ENCODE results near the gene PRDM5. TPM values are rescaled to one million over a fixed set of nuclear protein-coding genes. Genes with fewer than 3 reads are reported as not detected.

The PRDM5 gene
- polyA plus RNA-seq, 4 donors: 0.22 to 17.3 (median 1.5) TPM

DNA sequence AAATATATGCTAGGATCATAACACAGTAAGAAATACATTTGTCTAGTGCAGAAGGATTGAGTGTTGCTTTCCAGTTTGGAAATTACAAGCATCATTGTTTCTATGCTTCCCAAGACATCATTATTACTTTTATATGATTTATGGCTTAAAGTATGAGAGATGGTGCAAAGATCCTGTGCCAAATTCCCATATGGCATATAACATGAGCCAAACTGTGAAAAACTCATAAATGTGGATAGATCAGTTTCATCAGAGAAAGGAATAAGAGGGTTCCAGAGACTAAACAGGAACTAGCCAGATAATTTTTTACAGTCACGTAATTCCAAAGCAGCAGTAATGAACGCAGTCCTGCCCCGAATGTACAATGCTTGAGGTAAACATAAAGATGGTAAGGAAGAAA is 126.3 kb downstream of the PRDM5 start:
- Histone ChIP-seq H3K36me3 (ENCODE audit: control insufficient read depth in 3 of 3, insufficient read depth in 2 of 3, low read depth in 1 of 3, low read length in 3 of 3) (peaks cover 0 to 2% (median 0%) of the 10 kb centered on the region in 3 donors), H3K27ac (ENCODE audit: low read depth in 1 of 3, low read length in 2 of 3) (no peak overlapping the region), H3K9me3 (ENCODE audit: control insufficient read depth in 2 of 2, insufficient read depth in 1 of 2, low read depth in 1 of 2, low read length in 1 of 2) (no peaks in the 10 kb centered on the region), H3K4me1 (ENCODE audit: control insufficient read depth in 3 of 3, insufficient read depth in 2 of 3, low read depth in 1 of 3, low read length in 2 of 3) (no peaks in the 10 kb centered on the region), H3K4me3 (ENCODE audit: low read depth in 1 of 3, low read length in 3 of 3) (no peak overlapping the region), H3K27me3 (ENCODE audit: control insufficient read depth in 3 of 3, insufficient read depth in 3 of 3, low read length in 3 of 3) (no peaks in the 10 kb centered on the region)
- 80 to 93% (median 90%) methylated on average over 3 of the region's 3 CpGs for WGBS, 3 donors
- FAIRE-seq (no peak), DNase-seq (no peak)

DNA sequence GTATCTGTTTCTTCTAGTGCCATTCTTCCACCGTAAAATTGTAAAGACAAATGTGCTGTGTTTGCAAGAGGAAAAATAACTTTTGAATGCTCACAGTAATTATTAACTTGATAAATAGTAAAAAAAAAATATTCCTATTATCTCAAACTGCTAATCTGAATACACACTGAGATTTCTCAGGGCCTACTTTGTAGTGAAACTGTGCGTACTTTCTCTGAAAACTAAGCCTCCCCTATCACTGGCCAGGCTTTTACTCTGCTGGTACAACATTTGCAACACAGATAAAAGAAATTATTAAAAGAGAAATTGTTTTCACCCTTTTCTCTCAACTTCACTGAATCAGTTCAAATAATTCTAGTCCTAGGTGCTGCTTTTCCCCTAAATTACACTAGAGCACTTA is 137.3 kb downstream of the PRDM5 start:
- WGBS, 3 donors: 86 to 97% (median 91%) methylated on average over 2 of the region's 2 CpGs
- peaks cover 0 to 3% (median 0%) of the 10 kb centered on the region in 3 donors for H3K36me3 ChIP-seq (ENCODE audit: control insufficient read depth in 3 of 3, insufficient read depth in 2 of 3, low read depth in 1 of 3, low read length in 3 of 3)
- no peak overlapping the region for H3K27ac ChIP-seq (ENCODE audit: low read depth in 1 of 3, low read length in 2 of 3)
- no peaks in the 10 kb centered on the region for H3K9me3 ChIP-seq (ENCODE audit: control insufficient read depth in 2 of 2, insufficient read depth in 1 of 2, low read depth in 1 of 2, low read length in 1 of 2)
- H3K27me3 ChIP-seq (ENCODE audit: control insufficient read depth in 3 of 3, insufficient read depth in 3 of 3, low read length in 3 of 3): no peaks in the 10 kb centered on the region
- no peak for DNase-seq
- H3K4me3 ChIP-seq (ENCODE audit: low read depth in 1 of 3, low read length in 3 of 3): no peak overlapping the region
- no peaks in the 10 kb centered on the region for H3K4me1 ChIP-seq (ENCODE audit: control insufficient read depth in 3 of 3, insufficient read depth in 2 of 3, low read depth in 1 of 3, low read length in 2 of 3)
- no peak for FAIRE-seq

DNA sequence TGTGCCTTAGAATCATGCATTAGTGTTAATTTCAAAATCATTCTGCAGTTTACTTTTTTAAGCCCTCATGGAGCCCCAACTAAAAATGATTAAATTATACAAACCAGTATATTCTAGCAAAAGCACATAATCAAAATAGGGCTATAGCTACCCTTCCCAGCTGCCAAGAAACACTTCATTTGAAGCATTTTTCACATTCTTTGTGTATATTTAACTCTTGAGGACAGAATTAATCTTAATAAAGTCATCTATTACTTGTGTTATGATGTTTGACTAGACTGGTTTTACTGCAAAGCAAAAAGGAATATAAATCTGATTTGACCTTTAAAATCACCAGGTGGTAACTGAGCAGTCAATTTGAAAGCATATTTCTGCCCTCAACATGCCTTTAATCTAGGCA is 145.1 kb downstream of the PRDM5 start:
- FAIRE-seq (no peak), DNase-seq (no peak)
- no peaks in the 10 kb centered on the region for H3K9me3 ChIP-seq (ENCODE audit: control insufficient read depth in 2 of 2, insufficient read depth in 1 of 2, low read depth in 1 of 2, low read length in 1 of 2)
- H3K4me3 ChIP-seq (ENCODE audit: low read depth in 1 of 3, low read length in 3 of 3): no peak overlapping the region
- peaks cover 0 to 3% (median 0%) of the 10 kb centered on the region in 3 donors for H3K36me3 ChIP-seq (ENCODE audit: control insufficient read depth in 3 of 3, insufficient read depth in 2 of 3, low read depth in 1 of 3, low read length in 3 of 3)
- no peak overlapping the region for H3K27ac ChIP-seq (ENCODE audit: low read depth in 1 of 3, low read length in 2 of 3)
- H3K27me3 ChIP-seq (ENCODE audit: control insufficient read depth in 3 of 3, insufficient read depth in 3 of 3, low read length in 3 of 3): no peaks in the 10 kb centered on the region
- no peaks in the 10 kb centered on the region for H3K4me1 ChIP-seq (ENCODE audit: control insufficient read depth in 3 of 3, insufficient read depth in 2 of 3, low read depth in 1 of 3, low read length in 2 of 3)

DNA sequence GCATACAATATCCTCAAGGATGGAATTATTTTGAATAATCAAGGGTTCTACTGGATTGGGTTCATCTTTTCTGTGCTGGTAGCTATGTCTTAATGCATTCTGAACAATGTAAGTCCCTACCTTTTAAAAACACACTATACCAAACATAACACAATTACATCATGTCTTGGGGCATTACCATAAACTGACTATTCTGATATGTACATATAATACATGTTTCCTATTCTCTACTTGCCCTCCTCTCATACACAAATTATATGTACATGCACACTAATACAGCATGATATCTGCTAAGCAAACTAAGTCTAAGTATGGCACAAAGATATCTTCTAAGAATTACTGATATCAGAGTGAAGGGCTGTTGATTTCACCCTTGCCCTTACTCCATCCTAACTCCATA is 147.1 kb downstream of the PRDM5 start:
- H3K27me3 ChIP-seq (ENCODE audit: control insufficient read depth in 3 of 3, insufficient read depth in 3 of 3, low read length in 3 of 3): no peaks in the 10 kb centered on the region
- no peaks in the 10 kb centered on the region for H3K4me1 ChIP-seq (ENCODE audit: control insufficient read depth in 3 of 3, insufficient read depth in 2 of 3, low read depth in 1 of 3, low read length in 2 of 3)
- no peaks in the 10 kb centered on the region for H3K36me3 ChIP-seq (ENCODE audit: control insufficient read depth in 3 of 3, insufficient read depth in 2 of 3, low read depth in 1 of 3, low read length in 3 of 3)
- DNase-seq (no peak), FAIRE-seq (no peak)
- no peaks in the 10 kb centered on the region for H3K9me3 ChIP-seq (ENCODE audit: control insufficient read depth in 2 of 2, insufficient read depth in 1 of 2, low read depth in 1 of 2, low read length in 1 of 2)
- H3K4me3 ChIP-seq (ENCODE audit: low read depth in 1 of 3, low read length in 3 of 3): no peak overlapping the region
- H3K27ac ChIP-seq (ENCODE audit: low read depth in 1 of 3, low read length in 2 of 3): no peak overlapping the region

DNA sequence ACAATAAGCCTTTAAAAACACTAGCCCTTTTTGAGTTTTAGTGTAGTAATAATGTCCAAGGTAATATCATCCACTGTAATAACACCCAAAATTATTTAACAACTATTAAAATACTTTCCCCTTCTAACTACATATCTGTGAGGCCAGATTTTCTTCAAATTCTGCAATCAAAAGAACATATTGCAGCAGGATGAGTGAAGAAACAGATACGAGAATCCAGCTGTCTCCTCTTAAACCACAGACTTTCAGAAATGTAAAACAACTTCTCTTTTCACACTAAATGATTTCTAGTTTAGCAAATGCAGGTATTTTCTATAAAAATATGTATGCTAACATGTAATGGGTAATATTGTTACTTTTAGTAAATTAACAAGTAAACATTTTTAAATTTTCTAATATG is 148.9 kb downstream of the PRDM5 start:
- Histone ChIP-seq H3K27me3 (ENCODE audit: control insufficient read depth in 3 of 3, insufficient read depth in 3 of 3, low read length in 3 of 3) (no peaks in the 10 kb centered on the region), H3K4me3 (ENCODE audit: low read depth in 1 of 3, low read length in 3 of 3) (no peak overlapping the region), H3K27ac (ENCODE audit: low read depth in 1 of 3, low read length in 2 of 3) (no peak overlapping the region), H3K4me1 (ENCODE audit: control insufficient read depth in 3 of 3, insufficient read depth in 2 of 3, low read depth in 1 of 3, low read length in 2 of 3) (no peaks in the 10 kb centered on the region), H3K36me3 (ENCODE audit: control insufficient read depth in 3 of 3, insufficient read depth in 2 of 3, low read depth in 1 of 3, low read length in 3 of 3) (no peaks in the 10 kb centered on the region), H3K9me3 (ENCODE audit: control insufficient read depth in 2 of 2, insufficient read depth in 1 of 2, low read depth in 1 of 2, low read length in 1 of 2) (no peaks in the 10 kb centered on the region)
- WGBS, 3 donors: 71 to 78% (median 73%) methylated on average over 1 of the region's 1 CpG
- peak; percentile 67 for FAIRE-seq
- no peak for DNase-seq

DNA sequence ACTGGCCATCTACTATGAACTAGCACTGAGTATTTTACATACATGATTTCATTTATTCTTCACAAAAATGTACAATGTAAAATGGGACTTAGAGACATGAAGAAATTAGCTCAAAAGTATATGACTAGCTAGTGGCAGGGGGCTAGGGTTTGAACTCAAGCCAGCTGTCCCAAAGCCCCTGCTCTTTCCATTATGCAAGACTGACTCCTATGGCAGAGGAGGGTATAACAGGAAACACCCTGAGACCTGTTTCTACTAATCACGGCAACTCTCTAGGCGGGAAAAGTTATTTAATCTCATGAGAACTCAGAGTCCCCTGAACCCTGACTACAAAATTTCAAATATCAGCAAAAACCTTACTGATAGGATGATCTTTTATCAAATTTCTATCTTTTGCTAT is 150.6 kb downstream of the PRDM5 start:
- DNase-seq (no peak), FAIRE-seq (no peak)
- H3K9me3 ChIP-seq (ENCODE audit: control insufficient read depth in 2 of 2, insufficient read depth in 1 of 2, low read depth in 1 of 2, low read length in 1 of 2): no peaks in the 10 kb centered on the region
- no peaks in the 10 kb centered on the region for H3K27me3 ChIP-seq (ENCODE audit: control insufficient read depth in 3 of 3, insufficient read depth in 3 of 3, low read length in 3 of 3)
- 78 to 96% (median 96%) methylated on average over 2 of the region's 2 CpGs for WGBS, 3 donors
- H3K27ac ChIP-seq (ENCODE audit: low read depth in 1 of 3, low read length in 2 of 3): no peak overlapping the region
- no peak overlapping the region for H3K4me3 ChIP-seq (ENCODE audit: low read depth in 1 of 3, low read length in 3 of 3)
- no peaks in the 10 kb centered on the region for H3K36me3 ChIP-seq (ENCODE audit: control insufficient read depth in 3 of 3, insufficient read depth in 2 of 3, low read depth in 1 of 3, low read length in 3 of 3)
- no peaks in the 10 kb centered on the region for H3K4me1 ChIP-seq (ENCODE audit: control insufficient read depth in 3 of 3, insufficient read depth in 2 of 3, low read depth in 1 of 3, low read length in 2 of 3)

DNA sequence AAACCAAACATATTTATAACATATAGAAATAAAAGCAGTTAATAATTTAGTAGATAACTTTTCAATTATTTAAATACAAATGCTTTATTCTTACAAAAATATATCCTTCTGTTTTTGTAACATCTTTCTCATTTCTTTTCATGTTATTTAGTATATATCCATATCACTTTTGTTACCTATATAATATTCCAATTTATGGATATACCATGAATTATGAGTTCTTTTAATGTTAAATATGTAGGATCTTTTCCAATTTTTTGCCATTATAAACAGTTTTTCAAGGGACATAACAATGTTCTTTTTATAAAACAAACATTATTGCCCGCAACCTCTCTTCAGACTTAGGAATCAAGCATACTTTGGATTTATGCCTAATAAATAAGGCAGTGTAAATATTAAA is 151.6 kb downstream of the PRDM5 start:
- Histone ChIP-seq H3K27me3 (ENCODE audit: control insufficient read depth in 3 of 3, insufficient read depth in 3 of 3, low read length in 3 of 3) (no peaks in the 10 kb centered on the region), H3K9me3 (ENCODE audit: control insufficient read depth in 2 of 2, insufficient read depth in 1 of 2, low read depth in 1 of 2, low read length in 1 of 2) (no peaks in the 10 kb centered on the region), H3K4me1 (ENCODE audit: control insufficient read depth in 3 of 3, insufficient read depth in 2 of 3, low read depth in 1 of 3, low read length in 2 of 3) (no peaks in the 10 kb centered on the region), H3K4me3 (ENCODE audit: low read depth in 1 of 3, low read length in 3 of 3) (no peak overlapping the region), H3K27ac (ENCODE audit: low read depth in 1 of 3, low read length in 2 of 3) (no peak overlapping the region), H3K36me3 (ENCODE audit: control insufficient read depth in 3 of 3, insufficient read depth in 2 of 3, low read depth in 1 of 3, low read length in 3 of 3) (no peaks in the 10 kb centered on the region)
- no peak for DNase-seq
- WGBS, 3 donors: 93 to 96% (median 94%) methylated on average over 1 of the region's 1 CpG
- peak; percentile 95 for FAIRE-seq

DNA sequence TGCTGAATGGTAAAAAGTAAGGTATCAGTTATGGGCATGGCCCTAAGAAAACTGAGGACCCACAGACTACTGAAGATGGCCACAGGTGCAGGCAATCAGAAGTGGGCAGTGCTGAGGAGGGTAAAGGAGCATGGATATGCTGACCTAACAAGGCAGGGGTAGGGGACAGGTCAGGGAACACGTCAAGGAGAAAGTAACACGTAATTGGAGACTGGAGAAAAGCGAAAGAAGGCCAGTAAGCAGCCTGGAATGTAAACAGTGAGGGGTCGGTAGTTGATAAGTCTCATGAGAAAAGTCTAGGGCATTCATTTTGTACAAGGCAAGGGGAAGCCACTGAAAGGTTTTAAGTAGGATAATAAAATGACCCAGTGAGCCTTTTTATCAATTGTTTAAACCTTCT is 153.3 kb downstream of the PRDM5 start:
- Histone ChIP-seq H3K4me3 (ENCODE audit: low read depth in 1 of 3, low read length in 3 of 3) (no peak overlapping the region), H3K27ac (ENCODE audit: low read depth in 1 of 3, low read length in 2 of 3) (no peak overlapping the region), H3K4me1 (ENCODE audit: control insufficient read depth in 3 of 3, insufficient read depth in 2 of 3, low read depth in 1 of 3, low read length in 2 of 3) (no peaks in the 10 kb centered on the region), H3K9me3 (ENCODE audit: control insufficient read depth in 2 of 2, insufficient read depth in 1 of 2, low read depth in 1 of 2, low read length in 1 of 2) (no peaks in the 10 kb centered on the region), H3K27me3 (ENCODE audit: control insufficient read depth in 3 of 3, insufficient read depth in 3 of 3, low read length in 3 of 3) (no peaks in the 10 kb centered on the region), H3K36me3 (ENCODE audit: control insufficient read depth in 3 of 3, insufficient read depth in 2 of 3, low read depth in 1 of 3, low read length in 3 of 3) (no peaks in the 10 kb centered on the region)
- 33 to 46% (median 45%) methylated on average over 4 of the region's 4 CpGs for WGBS, 3 donors
- FAIRE-seq (no peak), DNase-seq (no peak)

DNA sequence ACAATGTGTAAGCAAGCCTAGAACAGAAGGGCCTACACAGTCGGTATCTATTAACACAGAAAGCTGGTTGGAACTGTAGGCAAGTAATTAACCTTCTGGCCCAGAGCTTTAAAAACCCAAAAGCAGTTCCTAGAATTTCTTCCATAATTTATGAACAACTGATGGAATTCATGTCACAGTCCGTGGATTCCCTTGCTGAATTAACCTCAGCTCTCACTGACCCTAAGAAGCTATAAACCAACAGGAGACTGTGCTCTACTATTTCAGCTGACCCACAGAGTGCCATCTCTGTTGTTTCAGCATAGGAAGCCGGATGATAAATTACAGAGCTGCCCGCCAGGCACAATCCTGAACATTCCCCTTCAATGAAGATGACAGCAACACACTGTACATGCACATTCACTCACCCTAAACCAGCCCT is 157.3 kb downstream of the PRDM5 start:
- no peaks in the 10 kb centered on the region for H3K4me1 ChIP-seq (ENCODE audit: control insufficient read depth in 3 of 3, insufficient read depth in 2 of 3, low read depth in 1 of 3, low read length in 2 of 3)
- H3K27ac ChIP-seq (ENCODE audit: low read depth in 1 of 3, low read length in 2 of 3): no peak overlapping the region
- DNase-seq: no peak
- H3K4me3 ChIP-seq (ENCODE audit: low read depth in 1 of 3, low read length in 3 of 3): no peak overlapping the region
- H3K36me3 ChIP-seq (ENCODE audit: control insufficient read depth in 3 of 3, insufficient read depth in 2 of 3, low read depth in 1 of 3, low read length in 3 of 3): no peaks in the 10 kb centered on the region
- FAIRE-seq: no peak
- H3K27me3 ChIP-seq (ENCODE audit: control insufficient read depth in 3 of 3, insufficient read depth in 3 of 3, low read length in 3 of 3): no peaks in the 10 kb centered on the region
- 85 to 87% (median 86%) methylated on average over 4 of the region's 4 CpGs for WGBS, 3 donors
- no peaks in the 10 kb centered on the region for H3K9me3 ChIP-seq (ENCODE audit: control insufficient read depth in 2 of 2, insufficient read depth in 1 of 2, low read depth in 1 of 2, low read length in 1 of 2)

Data from small intestine (tissue), 7 donors.